Measurements from ENCODE around the gene ADAMTS18.

GRCh38 chr16:77414752-77415231, 20.0 kb downstream of the ADAMTS18 start:
- TF ChIP-seq POLR2AphosphoS5 (IDR thresholded peaks at IDR 0.05; ENCODE audit: low read depth, low read length) (no peak), TAF1 (IDR thresholded peaks at IDR 0.05; ENCODE audit: borderline replicate concordance, insufficient read depth, low read length) (no peak), REST (IDR thresholded peaks at IDR 0.05; ENCODE audit: insufficient read depth in 1 of 2, low read depth in 2 of 2, low read length in 2 of 2) (no peak)
